GM21381 (cell line): ENCODE results near the gene DLGAP4.

Experiments
- ATAC-seq: cut with Tn5 transposase; IDR thresholded peaks from one replicate; pipeline ENCODE4 v1.9.1; 2021; ENCODE audit warnings: mild to moderate bottlenecking, moderate library complexity; ENCODE audit not compliant: unreplicated experiment

The DLGAP4 gene

GRCh38 chr20:36274181-36274841 is 31.8 kb upstream of the DLGAP4 start:
- ATAC-seq, result no peak

- no peak for ATAC-seq
Observed at GRCh38 chr20:36275011-36275410, 31.1 kb upstream of the DLGAP4 start.

DNA sequence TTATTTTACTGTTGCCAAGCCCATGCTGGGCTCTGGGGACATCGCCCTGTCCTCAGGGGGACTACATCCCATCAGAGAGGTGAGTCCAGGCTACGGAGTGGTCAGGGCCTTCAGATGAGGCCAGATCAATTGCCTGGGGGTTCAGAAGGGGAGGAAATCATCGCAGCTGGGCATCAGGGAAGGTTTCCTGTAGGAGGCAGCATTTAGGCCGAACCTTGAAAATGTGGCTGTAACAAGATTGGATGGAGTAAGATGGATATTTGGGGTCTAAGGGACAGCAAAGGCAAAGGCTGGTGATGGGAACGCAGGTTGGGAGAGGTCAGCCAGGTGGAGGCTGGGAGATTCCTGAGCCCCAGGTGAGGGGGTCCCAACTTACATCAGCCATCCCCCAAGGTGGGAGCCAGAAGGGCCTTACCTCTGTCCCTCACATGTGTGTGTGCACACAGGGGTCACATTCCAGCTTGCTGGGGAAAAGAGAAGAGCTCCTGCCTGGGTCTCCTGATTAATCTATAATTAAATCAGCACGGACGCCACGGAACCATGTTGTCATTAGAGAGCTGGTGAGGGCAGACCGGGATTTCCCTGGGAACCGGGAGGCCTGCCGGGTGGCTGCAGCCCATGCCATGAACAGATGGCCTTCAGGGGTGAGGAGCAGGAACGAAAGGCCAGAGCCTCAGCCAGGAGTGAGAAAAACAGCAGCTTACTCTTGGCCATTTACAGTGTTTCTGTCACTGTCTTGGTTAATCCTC is 30.5 kb upstream of the DLGAP4 start:
- ATAC-seq, result no peak

DNA sequence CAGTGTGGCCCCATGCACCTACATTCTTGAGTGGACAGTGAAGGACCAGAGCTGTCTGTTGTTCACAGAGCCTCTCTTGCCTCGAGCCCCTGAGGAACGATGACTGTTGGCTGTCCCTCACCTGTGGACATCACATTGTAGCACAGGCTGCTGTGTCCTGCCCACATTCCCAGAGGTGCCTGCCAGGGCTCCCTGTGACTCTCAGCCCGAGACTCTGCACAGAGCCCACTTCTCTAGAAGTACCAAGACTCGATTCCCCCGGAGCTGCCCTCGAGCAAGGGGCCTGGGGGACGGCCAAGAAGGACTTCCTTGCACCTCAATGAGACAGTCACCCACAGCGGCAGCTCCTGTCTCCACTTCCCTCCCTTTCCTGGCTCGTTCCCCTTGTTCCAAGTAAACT is 28.6 kb upstream of the DLGAP4 start:
- no peak for ATAC-seq

DNA sequence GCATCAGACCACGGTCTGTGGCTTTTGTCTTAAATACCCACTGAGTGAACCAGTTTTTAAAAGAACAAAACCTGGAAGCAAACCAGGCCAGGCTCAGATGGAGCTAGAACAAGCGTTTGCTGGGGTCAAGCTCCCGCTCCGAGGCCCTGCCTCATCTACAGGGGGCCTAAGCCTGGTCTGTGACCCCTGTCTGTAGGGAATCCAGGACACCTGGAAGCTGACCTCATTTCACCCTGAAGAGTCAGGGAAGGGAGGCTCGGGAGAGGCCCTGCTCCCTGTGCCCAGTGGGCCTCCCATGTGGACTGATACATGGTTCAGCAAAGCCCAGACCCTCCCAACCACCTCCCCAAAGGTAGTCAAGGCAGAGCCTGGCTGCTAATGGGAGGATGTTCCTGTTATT is 26.8 kb upstream of the DLGAP4 start:
- no peak for ATAC-seq

GRCh38 chr20:36279776-36280175 is 26.4 kb upstream of the DLGAP4 start:
- ATAC-seq, result no peak

DNA sequence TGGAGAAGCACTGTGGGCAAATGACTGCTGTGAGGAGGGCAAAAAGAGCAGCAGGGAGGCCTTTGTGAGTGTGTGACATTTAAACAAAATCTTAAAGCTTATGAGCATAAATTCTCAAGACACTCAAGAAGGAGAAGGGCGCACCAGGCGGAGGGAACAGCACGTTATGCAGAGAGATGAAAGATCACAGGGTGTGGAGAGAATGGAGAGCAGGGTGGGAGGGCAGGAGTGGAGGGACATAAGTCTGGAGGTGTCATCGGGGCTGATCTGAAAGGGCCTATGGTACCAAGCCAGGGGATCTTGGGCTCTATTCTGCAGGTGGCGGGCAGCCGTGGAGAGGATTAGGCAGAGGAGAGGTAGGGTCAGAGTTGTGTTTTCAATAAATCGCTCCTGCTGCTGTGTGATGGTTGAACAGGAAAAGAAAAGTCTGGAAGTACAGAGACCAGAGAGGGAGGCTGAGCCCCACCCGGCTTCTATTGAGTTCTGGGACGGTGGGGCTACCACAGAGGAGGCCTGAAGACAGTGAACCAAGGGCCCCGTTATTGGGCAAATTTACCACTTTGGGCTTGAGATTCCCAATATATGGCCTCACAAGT is 24.3 kb upstream of the DLGAP4 start:
- ATAC-seq, result no peak

DNA sequence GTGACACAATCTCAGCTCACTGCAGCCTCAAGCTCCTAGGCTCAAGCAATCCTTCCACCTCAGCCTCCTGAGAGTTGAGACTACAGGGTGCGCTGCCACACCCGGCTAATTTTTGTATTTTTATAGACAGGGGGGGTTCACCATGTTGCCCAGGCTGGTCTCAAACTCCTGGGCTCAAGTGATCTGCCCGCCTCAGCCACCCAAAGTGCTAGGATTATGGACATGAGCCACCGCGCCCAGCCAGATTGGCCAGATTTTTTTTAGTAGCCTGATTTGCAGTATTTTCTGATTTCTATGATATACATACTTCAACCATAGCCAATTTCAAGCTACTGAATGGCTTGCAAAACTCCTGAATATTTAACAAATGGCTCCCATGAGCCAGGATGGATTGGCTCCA is 21.4 kb upstream of the DLGAP4 start:
- no peak for ATAC-seq

DNA sequence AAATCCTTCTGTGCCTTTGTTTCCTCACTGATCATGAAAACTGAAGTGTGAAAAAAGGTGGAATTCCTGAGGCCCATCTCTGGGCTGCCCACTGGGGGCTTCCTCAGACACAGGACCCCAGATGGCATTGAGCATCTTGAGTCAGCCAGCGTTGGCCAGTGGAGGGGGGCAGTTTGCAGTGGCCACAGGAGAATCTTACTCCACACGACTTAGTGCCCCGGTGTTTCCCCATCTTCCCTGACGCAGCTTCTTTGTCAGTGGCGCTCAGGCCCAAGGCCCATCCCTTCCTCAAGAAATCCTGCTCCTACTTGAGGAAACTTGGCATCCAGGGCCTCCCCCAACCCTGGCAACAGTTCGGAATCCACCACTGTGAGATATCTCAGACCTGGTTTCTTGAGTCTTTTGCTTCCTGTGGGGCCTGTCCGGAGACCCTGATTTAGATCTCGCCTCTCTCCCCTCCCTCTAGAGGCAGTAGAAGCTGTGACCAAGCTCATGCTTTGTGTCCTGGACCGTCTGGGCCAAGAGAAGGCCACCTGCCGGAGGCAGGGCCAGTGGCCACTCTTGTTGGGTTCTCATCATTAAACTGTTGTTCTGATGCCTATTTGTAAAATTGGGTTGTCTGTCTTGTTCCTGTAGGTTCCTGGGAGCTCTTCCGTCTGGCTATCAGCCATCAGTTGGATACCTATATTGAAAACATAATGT is 20.2 kb upstream of the DLGAP4 start:
- ATAC-seq, result no peak

DNA sequence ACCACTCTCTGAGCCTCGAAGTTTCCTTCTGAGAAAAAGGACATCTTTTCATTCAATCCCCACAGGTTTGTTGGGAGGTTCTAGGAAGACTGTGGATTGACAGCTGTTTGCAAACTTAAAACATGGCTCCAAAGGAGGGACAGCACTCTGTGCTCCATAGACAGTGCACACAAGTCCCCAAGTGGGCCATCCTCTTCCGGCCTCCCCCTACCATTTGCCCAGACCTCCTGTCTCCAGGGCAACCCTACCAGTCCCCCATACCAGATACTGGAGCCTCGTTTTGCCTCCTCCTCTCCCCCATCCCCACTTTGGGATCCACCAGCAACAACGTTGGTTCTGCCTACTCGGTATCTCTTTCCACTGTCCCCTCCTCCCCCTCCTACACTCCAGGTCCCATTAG is 8.5 kb upstream of the DLGAP4 start:
- ATAC-seq, result no peak

GRCh38 chr20:36298061-36298460 is 8.1 kb upstream of the DLGAP4 start:
- ATAC-seq, result no peak

DNA sequence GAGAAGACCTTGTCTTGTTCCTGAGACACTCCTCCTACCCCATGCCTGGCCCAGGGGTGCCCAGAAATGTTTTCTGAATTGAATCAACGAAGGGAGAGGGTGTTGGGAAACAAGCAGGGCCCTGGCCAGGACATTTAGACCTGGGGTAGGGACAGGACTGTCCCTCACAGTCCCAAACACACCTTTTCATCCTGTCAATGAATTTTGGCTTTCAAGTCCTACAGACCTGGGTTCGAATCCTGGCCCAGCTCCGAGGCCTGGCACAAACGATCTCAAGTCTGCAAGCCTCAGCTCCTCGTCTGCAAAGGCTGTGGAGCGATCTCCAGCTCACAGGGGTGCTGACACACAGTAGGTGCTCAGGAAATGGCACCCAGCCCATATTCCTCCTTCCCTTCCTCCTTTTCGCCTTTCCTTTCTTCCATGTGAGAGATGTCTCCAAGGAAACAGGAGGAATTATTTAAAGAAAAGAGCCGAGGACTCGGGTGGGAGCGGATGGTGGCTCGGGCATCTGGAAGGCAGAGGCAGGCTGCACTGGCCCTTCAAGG is 7.3 kb upstream of the DLGAP4 start:
- no peak for ATAC-seq

DNA sequence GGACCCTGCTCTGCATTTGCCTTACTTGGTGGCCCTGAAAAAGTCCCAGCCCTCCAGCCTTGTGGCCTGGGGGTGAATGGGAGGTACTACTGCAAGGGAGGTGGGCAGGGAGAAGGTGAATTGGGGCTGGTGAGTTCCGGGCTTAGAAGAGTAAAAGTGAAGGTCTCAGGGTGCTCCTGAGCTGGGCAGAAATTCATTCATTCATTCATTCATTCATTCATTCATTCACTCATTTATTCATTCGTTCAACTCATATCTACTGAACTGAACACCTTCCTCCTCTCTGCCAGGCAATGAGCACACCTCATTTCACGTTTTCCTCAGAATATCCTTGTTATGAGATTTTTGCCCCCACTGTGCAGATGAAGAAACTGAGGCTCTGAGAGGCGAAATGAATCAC is 6.7 kb upstream of the DLGAP4 start:
- ATAC-seq, result no peak

DNA sequence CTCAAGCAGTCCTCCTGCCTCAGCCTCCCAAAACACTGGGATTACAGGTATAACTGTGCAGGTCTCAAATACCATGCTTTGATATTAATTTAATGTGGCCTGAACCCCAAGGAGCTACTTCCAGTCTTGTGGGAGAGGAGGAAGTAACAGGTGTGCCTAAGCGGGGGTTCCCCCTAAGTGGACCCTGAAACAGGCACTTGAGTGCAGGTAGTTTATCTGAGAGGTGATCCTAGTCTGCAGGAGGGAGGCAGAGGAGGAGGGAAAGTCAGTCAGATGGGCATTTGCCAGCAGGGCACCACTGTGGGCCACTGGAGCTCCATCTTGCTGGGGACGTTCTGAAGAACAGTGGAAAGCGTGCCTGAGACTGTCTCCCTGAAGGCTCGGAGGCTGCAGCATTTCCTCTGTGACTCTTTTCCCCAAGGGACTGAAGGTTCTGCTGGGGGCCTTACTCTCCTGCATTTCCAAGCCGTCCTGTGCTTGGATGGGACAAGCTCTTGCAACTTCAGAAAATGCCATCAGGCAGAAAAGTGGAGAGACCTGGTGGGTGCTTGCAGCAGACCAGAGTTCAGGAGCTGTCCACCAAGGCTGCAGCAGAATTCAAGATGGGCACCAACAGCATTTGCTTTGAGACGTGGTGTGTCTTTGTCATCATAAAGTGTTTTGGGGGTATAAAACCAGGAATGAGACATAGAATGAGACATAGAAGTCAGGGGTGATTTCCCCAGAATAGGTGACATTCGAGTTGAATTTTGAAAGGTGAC is 4.6 kb upstream of the DLGAP4 start:
- ATAC-seq, result no peak

DNA sequence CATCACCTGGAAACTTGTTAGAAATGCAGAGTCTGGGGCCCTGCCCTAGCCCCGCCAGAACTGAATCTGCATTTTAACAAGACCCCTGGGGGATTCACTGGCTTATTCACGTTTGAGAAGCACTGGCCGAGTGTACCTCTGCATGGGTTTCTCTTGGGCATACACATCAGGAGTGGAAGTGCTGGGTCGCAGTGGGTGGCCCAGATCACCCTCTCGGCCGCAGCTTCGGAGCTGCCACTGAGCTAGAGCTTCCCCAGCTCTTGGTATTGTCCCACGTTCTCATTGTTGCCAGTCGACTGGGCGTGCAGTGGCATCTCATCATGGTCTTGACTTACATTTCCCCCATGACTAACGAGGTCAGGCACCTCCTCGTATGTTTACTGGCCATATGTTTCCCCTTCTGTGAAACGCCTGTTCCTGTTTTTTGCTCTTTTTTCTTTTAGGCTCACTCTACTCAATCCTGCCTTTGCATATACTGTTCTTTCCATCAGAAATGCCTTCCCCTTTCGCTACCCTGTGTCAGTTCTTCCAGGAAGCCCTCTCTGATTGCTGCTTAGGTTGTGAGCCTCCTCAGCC is 3.0 kb upstream of the DLGAP4 start:
- ATAC-seq, result no peak

DNA sequence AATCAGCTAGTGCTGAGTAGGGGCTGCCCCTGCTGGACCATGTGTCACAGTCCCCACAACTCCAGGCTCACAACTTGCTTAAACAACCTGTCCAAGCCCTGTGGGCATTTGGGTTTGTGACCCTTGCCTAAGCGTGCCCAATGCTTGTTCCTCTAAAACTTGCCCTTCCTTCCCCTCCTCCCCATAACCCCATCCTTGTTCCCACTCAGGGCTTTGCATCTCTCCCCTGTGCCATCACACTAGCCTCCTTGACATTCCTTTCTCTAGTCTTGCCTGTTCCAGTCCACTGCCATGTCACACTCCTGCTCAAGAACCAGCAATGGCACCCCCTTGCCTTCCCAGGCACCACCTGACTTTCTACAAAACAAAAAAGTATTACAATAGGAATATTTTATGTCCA is 2.3 kb upstream of the DLGAP4 start:
- ATAC-seq, result no peak

DNA sequence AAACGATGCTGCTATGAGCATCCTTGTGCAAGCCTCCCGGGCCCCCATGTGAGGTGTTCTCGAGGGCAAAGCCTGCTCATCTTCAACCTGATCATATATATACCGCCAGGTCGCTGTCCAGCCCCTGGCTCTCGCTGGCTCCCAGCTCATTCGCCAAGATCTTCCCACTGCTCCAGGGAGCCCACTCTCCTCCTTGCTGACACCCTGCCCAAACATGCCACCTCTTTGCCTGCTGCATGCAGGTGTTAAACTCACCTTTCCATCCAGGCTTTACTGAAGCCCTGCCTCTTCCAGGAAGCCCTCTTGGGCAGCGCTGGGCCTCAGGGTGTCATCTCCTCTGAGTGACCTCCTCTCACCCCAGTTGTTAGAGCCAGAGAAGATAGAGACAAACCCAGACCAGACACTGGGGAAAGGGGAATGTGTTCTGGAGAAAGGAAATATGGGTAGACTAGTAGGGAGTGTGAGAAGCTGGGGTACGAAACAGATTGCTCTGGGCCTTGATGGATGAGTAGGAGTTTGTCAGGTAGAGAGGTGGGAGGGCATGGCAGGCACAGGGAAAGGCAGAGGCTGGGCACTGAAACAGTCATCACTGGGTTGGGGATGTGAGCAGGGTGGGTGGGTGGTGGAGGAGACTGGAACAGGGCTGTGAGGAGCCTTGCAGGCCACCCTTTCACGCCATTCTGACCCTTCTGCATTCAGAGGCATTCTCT is 1.2 kb upstream of the DLGAP4 start:
- ATAC-seq, result no peak

DNA sequence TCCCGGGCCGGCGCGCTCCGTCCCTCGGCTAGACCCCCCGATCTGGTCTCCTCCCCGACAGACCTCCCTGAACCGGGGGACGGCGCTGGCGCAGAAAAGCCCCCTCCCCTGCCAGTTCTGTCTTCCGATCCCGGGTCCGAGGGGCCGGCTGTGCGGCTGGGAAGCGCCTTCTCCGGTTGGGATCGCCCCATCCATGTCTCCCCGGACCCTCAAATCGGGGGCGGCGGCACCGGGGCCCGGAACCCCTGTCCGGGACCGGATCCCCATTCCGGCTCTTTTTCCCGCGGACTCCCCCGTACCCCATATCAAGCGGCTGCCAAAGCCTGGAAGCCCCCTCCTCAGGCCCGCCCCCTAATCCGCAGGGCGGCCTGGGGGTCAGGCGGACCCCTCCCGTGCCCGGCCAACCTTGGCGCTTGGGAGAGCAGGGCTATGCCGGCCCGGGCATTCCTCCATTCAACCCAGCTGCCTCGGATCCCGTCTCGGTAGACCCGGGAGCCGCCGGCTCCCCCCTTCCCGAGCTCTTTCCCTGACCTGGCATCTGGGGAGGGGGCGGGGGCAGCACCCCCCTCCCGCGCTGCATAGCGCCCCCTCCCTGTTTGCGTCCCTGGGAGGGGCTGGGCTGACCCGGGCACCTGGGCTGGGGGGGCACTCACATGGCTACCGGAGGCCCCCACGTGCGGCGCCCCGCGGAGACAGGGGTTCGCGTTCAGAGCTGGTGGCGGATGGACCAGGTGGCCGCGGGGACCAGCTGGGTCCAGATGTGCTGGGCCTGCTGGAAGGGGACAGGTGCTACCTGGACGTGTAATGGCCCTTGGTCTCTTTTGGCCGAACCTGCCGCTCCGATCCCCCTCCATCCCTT is 643 bp downstream of the DLGAP4 start:
- ATAC-seq, result no peak
